Calu3 (cell line): ENCODE data around the gene RABGAP1. TPM values are rescaled to one million over a fixed set of nuclear protein-coding genes. Genes with fewer than 3 reads are reported as not detected.

ENCODE experiments used
- BruUV-seq: library from RNA; stranded (reverse); fragments of 400-500 nt; replicated peaks from 2 replicates; lab custom pipeline; 2021; lab: Mats Ljungman, UMichigan
- CTCF ChIA-PET: fragments of 300-600 bp; sonication (Branson Sonifier 250); formaldehyde crosslinking; loops from one replicate; lab custom pipeline; 2022; ENCODE audit warnings: antibody characterized with exemption; lab: Charles Lee
- DNase-seq: peaks from one replicate; pipeline ENCODE4 v3.0.0; 2022
- H3K27ac Mint-ChIP-seq: one replicate; pipeline ENCODE4 v1.8.0; 2022; ENCODE audit warnings: mixed read lengths; ENCODE audit not compliant: unreplicated experiment
- H3K27me3 Mint-ChIP-seq: one replicate; pipeline ENCODE4 v1.8.0; 2022; ENCODE audit warnings: mixed read lengths; ENCODE audit not compliant: unreplicated experiment
- H3K36me3 Mint-ChIP-seq: one replicate; pipeline ENCODE4 v1.8.0; 2022; ENCODE audit warnings: mild to moderate bottlenecking, moderate library complexity, mixed read lengths; ENCODE audit not compliant: insufficient read depth, unreplicated experiment
- H3K4me1 Mint-ChIP-seq: one replicate; pipeline ENCODE4 v1.8.0; 2022; ENCODE audit warnings: mild to moderate bottlenecking, low read depth, mixed read lengths; ENCODE audit not compliant: unreplicated experiment
- H3K4me3 Mint-ChIP-seq: one replicate; pipeline ENCODE4 v1.8.0; 2022; ENCODE audit warnings: mild to moderate bottlenecking, low read depth, moderate library complexity, mixed read lengths; ENCODE audit not compliant: unreplicated experiment
- H3K9me3 Mint-ChIP-seq: one replicate; pipeline ENCODE4 v1.8.0; 2022; ENCODE audit warnings: low read depth, mixed read lengths; ENCODE audit not compliant: unreplicated experiment
- intact Hi-C: fragments of 100-400 bp; cut with micrococcal nuclease; formaldehyde crosslinking; loops from one replicate; pipeline ENCODE4 v1.10.0; 2022; ENCODE audit not compliant: unreplicated experiment
- total RNA-seq: library from RNA; stranded (reverse); gene quantifications from 2 replicates; pipeline ENCODE4 v1.2.3, GENCODE V29; 2022
- TF ChIP-seq, protein P1 (sequence below): fragments of 200-600 bp; IDR thresholded peaks from one replicate; pipeline ENCODE4 v1.8.0; 2022; ENCODE audit warnings: antibody characterized with exemption; ENCODE audit not compliant: unreplicated experiment

The RABGAP1 gene
- total RNA-seq, 1 experiment from 2014 or later: 57.9 TPM

DNA sequence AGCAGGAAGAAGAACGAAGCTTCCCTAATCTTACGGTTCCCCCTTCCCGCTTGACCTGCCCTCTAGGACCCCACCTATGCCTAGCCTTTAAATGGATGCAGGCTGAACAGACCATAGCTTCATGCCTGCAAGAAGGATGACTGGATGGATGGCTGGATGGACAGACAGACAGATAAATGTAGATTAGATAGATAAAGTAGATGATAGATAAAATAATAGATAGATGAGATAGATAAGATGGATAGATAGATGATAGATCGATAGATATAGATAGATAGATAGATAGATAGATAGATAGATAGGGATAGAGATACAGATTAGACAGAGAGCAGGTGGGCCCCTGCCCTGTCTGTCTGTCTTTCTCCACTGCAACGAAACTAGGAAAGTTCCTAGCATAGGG, 164.7 kb downstream of the RABGAP1 start:
- CTCF ChIA-PET: interaction anchor here (2.5 kb wide), 1 partner anchor 244 kb away, joined by 5 read pairs; no protein-coding TSS in a partner anchor
- no peaks in the 10 kb centered on the region for H3K27me3 Mint-ChIP-seq
- TF ChIP-seq, protein P1, sequence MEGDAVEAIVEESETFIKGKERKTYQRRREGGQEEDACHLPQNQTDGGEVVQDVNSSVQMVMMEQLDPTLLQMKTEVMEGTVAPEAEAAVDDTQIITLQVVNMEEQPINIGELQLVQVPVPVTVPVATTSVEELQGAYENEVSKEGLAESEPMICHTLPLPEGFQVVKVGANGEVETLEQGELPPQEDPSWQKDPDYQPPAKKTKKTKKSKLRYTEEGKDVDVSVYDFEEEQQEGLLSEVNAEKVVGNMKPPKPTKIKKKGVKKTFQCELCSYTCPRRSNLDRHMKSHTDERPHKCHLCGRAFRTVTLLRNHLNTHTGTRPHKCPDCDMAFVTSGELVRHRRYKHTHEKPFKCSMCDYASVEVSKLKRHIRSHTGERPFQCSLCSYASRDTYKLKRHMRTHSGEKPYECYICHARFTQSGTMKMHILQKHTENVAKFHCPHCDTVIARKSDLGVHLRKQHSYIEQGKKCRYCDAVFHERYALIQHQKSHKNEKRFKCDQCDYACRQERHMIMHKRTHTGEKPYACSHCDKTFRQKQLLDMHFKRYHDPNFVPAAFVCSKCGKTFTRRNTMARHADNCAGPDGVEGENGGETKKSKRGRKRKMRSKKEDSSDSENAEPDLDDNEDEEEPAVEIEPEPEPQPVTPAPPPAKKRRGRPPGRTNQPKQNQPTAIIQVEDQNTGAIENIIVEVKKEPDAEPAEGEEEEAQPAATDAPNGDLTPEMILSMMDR: no peak
- H3K27ac Mint-ChIP-seq: peak overlapping the region; percentile 30
- no peaks in the 10 kb centered on the region for H3K4me1 Mint-ChIP-seq
- no TSS peak for BruUV-seq
- H3K4me3 Mint-ChIP-seq: no peak overlapping the region
- no peaks in the 10 kb centered on the region for H3K9me3 Mint-ChIP-seq
- DNase-seq: no peak
- intact Hi-C loops: no loop called here
- peaks cover 42% of the 10 kb centered on the region for H3K36me3 Mint-ChIP-seq

DNA sequence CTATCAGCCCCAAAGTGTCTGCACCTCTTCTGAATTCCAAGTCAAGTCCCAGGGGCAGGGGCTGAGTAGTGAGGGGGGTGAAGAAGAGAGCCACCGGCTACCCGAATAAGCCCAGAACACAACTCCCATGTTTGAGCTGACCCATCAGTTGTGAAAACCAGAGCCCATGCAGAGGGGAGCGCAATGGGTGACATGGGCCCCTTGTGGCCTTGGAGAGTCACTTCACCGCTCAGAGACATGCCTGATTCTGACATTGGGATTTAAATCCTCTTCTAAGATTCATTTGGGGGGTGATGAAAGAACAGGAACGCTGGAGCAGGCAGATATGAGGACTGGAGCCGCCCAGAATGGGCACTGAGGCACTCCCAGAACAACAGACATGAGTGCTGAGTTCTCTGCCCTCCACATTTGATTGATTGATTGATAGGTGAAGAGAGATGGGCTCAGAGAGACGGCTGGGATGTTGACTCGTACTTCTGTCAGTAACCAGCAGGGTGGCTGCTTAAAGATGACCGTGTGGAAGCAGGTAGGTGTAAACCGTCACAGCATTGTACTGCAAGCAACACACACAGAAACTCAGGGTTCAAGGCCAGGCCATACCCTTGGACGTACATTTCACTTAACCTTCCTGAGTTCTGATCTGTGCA, 166.9 kb downstream of the RABGAP1 start:
- H3K4me3 Mint-ChIP-seq: no peak overlapping the region
- H3K27ac Mint-ChIP-seq: no peak overlapping the region
- CTCF ChIA-PET: interaction anchor here (2.5 kb wide), 1 partner anchor 242 kb away, joined by 5 read pairs; no protein-coding TSS in a partner anchor
- intact Hi-C loops: no loop called here
- H3K27me3 Mint-ChIP-seq: no peaks in the 10 kb centered on the region
- no peaks in the 10 kb centered on the region for H3K9me3 Mint-ChIP-seq
- peaks cover 41% of the 10 kb centered on the region for H3K36me3 Mint-ChIP-seq
- BruUV-seq: no TSS peak
- TF ChIP-seq, protein P1: no peak
- no peaks in the 10 kb centered on the region for H3K4me1 Mint-ChIP-seq
- no peak for DNase-seq

DNA sequence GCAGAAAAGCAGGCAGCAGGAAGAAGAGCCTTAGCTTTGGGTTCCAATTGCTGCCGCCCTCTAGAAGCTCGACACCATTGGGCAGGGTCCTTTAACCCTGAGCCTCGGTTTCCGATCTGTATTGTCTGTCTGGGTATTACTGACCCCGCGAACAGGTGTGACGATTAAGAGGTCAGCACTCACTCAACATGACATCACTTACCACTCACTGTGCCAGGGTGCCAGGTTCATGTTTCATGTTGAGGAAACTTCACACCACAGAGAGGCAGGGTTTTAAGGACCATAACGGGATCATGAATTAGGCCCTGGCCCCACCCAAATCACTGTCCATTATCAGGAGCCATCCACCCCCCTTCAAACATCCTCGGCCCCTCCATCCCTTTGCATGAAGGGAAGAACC, 168.2 kb downstream of the RABGAP1 start:
- H3K27me3 Mint-ChIP-seq: no peaks in the 10 kb centered on the region
- DNase-seq: no peak
- H3K27ac Mint-ChIP-seq: no peak overlapping the region
- TF ChIP-seq, protein P1: no peak
- CTCF ChIA-PET: no interaction called here
- no peak overlapping the region for H3K4me3 Mint-ChIP-seq
- peaks cover 47% of the 10 kb centered on the region for H3K36me3 Mint-ChIP-seq
- intact Hi-C loops: no loop called here
- H3K4me1 Mint-ChIP-seq: no peaks in the 10 kb centered on the region
- BruUV-seq: no TSS peak
- no peaks in the 10 kb centered on the region for H3K9me3 Mint-ChIP-seq

DNA sequence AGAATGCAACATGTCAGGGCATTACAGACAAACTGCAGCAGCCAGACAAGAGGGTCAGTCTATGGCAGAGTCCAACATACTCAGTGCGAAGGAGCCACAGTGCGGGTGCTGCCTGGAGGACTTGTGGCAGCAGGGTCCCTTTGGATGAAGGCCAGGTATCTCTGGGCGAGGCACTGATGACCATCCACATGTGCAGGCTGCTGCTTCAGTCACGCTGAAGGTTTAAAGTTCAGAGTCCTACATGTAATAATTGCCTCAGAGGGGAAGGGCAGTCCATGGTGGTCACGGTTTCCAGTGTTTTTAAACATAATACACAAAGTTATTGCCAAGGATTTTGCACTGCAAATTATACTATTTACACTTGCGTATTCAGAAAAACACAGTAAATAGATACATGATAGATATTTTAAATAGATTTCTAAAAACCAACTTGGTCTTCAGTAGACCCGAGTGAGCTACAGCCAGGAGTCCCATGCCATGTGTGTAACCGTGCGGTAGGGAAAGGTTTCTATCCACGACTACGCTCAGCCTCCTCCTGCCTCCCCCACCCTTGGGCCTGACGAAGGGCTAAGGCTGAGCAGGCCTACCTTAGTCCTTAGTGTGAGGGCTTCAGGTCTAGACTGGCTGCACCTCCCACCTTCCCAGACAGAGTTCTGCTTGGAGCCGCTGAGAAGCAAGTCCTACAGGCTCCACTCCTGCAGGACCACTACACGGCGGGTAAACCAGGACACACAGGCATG, 168.9 kb downstream of the RABGAP1 start:
- Mint-ChIP-seq H3K4me1 (no peaks in the 10 kb centered on the region), H3K27me3 (no peaks in the 10 kb centered on the region), H3K4me3 (no peak overlapping the region), H3K27ac (no peak overlapping the region), H3K9me3 (no peaks in the 10 kb centered on the region), H3K36me3 (peaks cover 52% of the 10 kb centered on the region)
- DNase-seq: no peak
- CTCF ChIA-PET: no interaction called here
- intact Hi-C loops: no loop called here
- TF ChIP-seq, protein P1: no peak
- no TSS peak for BruUV-seq
